Bone marrow (tissue), 2 donors: Measurements from ENCODE around the gene OLFM1.
"Not testable (repeated sequence)": the region's sequence is repeated elsewhere in the genome, so short reads cannot be mapped to it uniquely, and the experiment has no call there.

ENCODE experiments used
- DNase-seq, 2 donors: peaks; one replicate each; lab custom pipeline; 2025; lab: John Stamatoyannopoulos, UW

OLFM1 gene

DNA sequence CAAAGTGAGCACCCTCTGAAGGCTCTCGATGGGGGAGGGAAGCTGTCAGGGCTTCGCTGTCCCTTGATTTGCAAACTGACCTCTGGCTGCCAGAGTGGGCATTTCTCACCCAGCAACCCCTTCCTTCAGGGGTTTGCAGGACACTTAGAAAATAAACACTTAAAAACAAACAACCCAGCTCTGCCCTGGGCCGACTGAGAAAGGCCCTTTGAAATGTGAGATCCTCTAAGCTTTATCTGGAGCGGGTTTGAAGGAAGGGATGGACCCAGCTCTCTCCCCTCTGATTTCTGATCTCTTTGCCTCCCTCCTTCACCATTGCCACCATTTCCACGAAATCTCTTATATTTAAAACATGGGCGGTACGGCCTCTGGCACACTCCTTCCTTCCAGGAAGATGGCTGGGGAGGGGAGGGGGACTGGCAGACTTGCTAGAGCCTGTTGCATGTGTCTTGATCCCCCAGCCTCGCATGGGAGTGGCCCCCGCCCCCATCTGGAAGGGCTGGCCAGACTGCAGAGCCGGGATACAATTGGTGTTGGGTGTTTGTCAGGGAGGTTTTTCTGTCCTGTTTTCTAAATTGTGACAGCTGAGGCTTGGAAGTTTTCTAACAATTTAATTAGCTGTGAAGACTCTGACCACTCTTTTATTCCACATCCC, 20.2 kb downstream of the OLFM1 start:
- no peak for DNase-seq

DNA sequence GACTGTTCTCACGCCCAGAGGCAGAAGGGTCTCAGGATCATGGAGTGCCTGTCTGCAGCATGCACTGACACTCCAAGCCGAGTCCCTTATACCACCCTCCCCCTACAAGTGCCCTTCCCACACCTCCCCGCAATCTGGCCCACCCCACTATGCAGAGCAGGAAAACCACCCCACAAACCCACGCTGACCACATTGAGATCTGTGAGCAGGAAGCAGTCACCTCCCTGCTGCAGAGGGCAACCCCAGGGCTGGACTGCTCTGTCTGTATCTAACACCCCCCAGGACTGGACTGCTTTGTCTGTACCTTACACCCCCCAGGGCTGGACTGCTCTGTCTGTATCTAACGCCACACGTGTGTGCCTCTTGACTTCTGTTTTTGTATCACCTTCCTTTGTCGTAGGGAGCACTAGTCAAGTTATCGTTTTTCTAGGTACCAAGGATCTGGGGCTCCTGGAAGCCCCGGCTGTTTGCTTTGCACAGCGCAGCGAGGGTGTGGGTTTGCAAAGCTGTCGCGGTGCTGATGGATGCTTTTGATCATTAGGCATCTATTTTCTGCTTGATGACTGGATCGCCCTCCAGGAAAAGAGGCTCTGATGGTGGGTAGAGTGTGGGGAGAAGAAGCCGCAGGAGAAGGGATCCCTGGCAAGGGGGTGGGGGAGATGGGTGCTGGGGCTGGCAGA, 21.5 kb downstream of the OLFM1 start:
- no peak for DNase-seq

- no peak for DNase-seq
These were observed 22.2 kb downstream of the OLFM1 start for GRCh38 chr9:135109650-135110049.

- DNase-seq: no peak
These were observed 22.9 kb downstream of the OLFM1 start for GRCh38 chr9:135110416-135110815.

GRCh38 chr9:135111600-135111999, 24.1 kb downstream of the OLFM1 start:
- not testable (repeated sequence) for DNase-seq

GRCh38 chr9:135116371-135116770, 28.9 kb downstream of the OLFM1 start:
- DNase-seq: no peak

DNA sequence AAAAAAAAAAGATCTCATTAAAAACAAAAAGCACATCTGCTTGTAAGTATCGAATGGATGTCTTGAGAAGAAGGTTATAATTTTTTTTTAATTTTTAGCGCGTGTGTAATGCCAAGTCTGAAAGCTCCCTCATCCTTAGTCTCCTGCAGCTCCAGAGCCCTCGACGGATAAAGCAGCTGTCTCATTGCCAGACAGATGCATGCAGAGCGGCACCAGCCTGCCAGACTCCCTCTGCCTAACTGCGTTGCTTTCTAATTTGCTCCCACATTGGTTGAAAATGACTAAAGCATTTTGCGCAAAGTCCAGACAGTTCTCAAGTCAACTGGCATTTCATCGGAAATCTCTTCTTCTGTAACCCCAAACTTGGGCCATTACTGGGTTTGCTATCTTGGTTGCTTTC, 29.4 kb downstream of the OLFM1 start:
- no peak for DNase-seq

GRCh38 chr9:135117281-135117680, 29.8 kb downstream of the OLFM1 start:
- no peak for DNase-seq

- no peak for DNase-seq
These were observed 32.1 kb downstream of the OLFM1 start for GRCh38 chr9:135119496-135120064.

DNA sequence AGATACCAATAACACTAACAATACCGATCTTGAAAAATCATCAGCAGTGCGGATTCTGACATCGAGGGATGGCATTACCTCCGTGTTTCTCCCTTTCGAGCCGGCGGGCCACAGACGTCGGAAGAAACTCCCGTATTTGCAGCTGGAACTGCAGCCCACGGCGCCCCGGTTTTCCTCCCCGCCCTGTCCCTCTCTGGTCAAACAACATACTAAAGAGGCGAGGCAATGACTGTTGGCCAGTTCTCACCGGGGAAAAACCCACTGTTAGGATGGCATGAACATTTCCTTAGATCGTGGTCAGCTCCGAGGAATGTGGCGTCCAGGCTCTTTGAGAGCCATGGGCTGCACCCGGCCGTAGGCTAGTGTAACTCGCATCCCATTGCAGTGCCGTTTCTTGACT, 32.8 kb downstream of the OLFM1 start:
- DNase-seq: no peak

DNA sequence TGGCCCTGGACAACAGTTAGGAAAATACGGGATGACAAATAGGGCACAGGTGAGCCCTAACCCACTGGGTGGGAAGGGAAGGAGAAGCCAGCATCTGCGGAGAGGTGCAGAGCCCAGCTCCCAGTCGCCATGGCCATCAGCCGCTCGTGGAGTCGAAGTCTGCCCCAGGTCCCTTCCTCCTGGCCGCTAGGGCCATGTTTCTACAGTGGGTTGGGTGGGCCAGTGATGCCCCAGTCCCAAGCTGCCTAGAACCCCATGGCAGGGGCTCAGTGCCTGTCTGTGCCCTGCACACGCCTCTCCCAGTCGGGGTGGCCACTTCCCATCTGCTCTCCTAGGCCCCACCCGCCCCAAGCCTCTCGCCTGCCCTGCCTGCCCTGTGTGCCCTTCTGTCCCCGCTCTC, 34.8 kb downstream of the OLFM1 start:
- no peak for DNase-seq

DNA sequence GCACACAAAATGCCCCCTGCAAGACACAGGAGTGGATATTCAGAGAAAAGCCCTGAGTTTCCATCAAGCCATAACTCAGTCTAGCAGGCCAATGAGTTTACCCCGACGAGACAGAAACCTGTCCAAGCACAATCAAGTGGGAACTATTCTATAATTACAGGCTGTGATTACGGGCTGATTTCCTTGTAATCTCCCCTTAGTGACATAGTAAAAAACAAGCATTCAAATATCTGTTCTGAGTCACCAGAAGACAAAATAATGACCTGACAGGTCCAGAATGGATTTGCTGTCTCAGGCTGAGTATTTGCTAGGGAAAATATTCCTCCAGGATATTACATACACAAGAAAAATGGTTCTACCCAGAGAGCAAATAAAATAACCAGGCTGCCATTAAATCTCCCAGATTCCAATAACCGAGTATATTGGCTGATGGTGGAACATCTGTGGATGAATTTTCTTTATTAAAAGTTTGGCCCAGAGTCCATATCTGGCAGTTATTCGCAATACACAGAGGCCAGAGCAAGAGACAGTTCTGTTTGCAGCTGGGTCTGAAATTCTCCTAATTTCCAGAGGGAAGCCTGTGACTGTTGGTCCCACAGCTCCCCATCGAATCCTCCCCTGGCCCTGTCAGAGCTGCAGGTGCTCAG, 35.8 kb downstream of the OLFM1 start:
- DNase-seq: no peak

GRCh38 chr9:135123773-135124134, 36.3 kb downstream of the OLFM1 start:
- no peak for DNase-seq

- DNase-seq: no peak
These were observed 39.2 kb downstream of the OLFM1 start for GRCh38 chr9:135126451-135127187.

- DNase-seq: no peak
These were observed 40.5 kb downstream of the OLFM1 start for GRCh38 chr9:135127718-135128670.

GRCh38 chr9:135129137-135129695, 41.7 kb downstream of the OLFM1 start:
- DNase-seq: no peak

DNA sequence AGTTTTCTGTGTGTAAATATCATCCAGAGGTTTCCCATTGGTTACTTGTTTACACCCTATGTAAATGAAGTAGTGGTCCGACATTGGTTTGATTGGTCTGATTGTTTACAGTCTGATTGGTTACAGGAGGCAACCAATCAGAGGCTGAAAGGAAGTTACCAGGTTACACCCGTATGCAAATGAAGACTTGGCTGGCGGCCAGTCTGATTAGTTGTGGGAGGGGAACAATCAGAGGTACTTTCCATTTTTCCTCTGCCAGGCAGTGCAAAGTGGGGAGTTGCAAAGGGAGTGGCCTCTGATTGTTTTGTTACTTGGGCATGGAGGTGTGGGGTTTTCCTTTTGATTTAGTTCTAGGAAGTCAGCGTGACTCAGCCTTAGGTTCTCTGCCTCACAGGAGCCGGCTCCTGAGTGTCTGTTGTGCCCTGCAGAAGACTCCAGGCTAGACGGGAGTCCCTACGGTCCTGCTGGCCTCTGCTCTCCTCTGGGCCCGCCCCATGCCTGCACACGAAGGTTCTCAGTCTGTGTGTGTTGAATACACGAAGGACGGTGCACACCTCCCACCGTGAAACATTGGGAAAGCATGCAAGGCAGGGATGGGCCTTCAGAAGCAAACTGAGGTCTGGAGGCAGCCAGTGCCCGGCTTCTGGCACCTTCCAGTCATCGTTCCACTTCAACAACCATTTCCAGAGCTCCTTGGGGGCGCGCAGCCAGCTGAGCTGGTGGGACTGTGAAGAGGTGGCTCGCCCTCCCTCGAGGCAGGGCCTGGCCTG, 42.9 kb downstream of the OLFM1 start:
- DNase-seq: no peak

- DNase-seq: no peak
These were observed 44.0 kb downstream of the OLFM1 start for GRCh38 chr9:135131488-135131887.

GRCh38 chr9:135132008-135132407, 44.5 kb downstream of the OLFM1 start:
- DNase-seq: no peak
